ENCODE results near the gene CRAMP1. TPM values are rescaled to one million over a fixed set of nuclear protein-coding genes. Genes with fewer than 3 reads are reported as not detected.

CRAMP1 gene
- total RNA-seq, 4 donors from 2014 or later, result 11.6 to 30.6 (median 17.8) TPM

DNA sequence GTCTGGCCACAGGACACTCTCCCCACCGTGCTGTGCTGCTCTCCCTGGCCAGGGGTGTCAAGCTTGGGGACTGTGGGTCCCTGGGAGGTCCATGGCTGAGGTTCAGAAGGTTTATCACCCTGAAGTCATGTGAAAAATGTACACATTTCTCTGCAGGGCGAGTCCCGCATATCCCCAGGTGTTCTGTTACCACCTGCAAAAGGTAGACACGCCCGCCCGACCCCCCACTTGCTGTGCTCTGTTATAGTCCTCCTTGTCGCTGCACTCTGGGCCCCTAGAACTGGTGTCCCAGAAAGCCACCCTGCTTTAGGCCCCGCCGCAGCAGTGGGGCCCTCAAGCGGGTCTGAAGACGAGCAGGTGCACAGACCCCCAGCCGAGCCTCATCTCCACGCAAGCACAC, 77.7 kb downstream of the CRAMP1 start:
- no peak for DNase-seq (ENCODE audit: low spot score in 2 of 2)
- H3K4me1 ChIP-seq, result no peaks in the 10 kb centered on the region
- H3K27me3 ChIP-seq, result no peaks in the 10 kb centered on the region
- no peaks in the 10 kb centered on the region for H3K9me3 ChIP-seq
- WGBS, 2 donors, result 92 to 93% methylated on average over 13 of the region's 13 CpGs
- TF ChIP-seq CTCF (IDR thresholded peaks at IDR 0.05) (no peak), POLR2A (IDR thresholded peaks at IDR 0.05) (no peak), EP300 (IDR thresholded peaks at IDR 0.05) (no peak)
- peaks cover 0 to 92% (median 9%) of the 10 kb centered on the region in 3 donors for H3K36me3 ChIP-seq
- H3K27ac ChIP-seq, result no peak overlapping the region
- H3K4me3 ChIP-seq, result no peak overlapping the region

GRCh38 chr16:1690810-1691209, 78.7 kb downstream of the CRAMP1 start:
- WGBS, 2 donors, result 86 to 90% methylated on average over 1 of the region's 1 CpG
- peaks cover 0 to 87% (median 9%) of the 10 kb centered on the region in 3 donors for H3K36me3 ChIP-seq

DNA sequence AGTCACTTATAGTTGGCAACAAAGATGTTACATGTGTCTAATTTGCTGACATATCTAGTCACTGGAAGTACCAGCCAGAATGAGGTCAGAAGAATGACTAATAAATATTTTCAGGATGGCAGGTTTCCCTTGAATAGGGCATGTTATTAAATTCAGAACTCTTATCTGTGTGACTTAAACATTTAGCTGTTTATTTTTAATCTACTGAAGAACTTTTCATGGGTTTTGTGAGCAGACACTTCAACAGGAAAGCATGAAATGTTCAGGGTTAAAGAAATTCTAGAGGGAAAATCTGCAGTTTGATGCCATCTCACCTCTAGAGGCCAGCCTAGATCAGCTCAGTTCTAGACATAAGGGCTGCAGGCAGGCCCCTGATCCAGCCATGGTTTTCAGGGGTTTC, 79.1 kb downstream of the CRAMP1 start:
- H3K36me3 ChIP-seq, result peaks cover 0 to 87% (median 9%) of the 10 kb centered on the region in 3 donors
- no peak for TF ChIP-seq CTCF (IDR thresholded peaks at IDR 0.05)
- no peak for TF ChIP-seq POLR2A (IDR thresholded peaks at IDR 0.05)
- no peak for TF ChIP-seq EP300 (IDR thresholded peaks at IDR 0.05)
- no peaks in the 10 kb centered on the region for H3K9me3 ChIP-seq
- H3K4me3 ChIP-seq, result no peak overlapping the region
- no peaks in the 10 kb centered on the region for H3K4me1 ChIP-seq
- H3K27me3 ChIP-seq, result no peaks in the 10 kb centered on the region
- H3K27ac ChIP-seq, result no peak overlapping the region
- DNase-seq (ENCODE audit: low spot score in 2 of 2), result no peak

More at GRCh38 chr16:1690810-1691209, 78.7 kb downstream of the CRAMP1 start:
- no peak for TF ChIP-seq POLR2A (IDR thresholded peaks at IDR 0.05)
- TF ChIP-seq EP300 (IDR thresholded peaks at IDR 0.05), result no peak
- no peak for TF ChIP-seq CTCF (IDR thresholded peaks at IDR 0.05)
- no peak for DNase-seq (ENCODE audit: low spot score in 2 of 2)
- Histone ChIP-seq H3K4me3 (no peak overlapping the region), H3K4me1 (no peaks in the 10 kb centered on the region), H3K27ac (no peak overlapping the region), H3K9me3 (no peaks in the 10 kb centered on the region), H3K27me3 (no peaks in the 10 kb centered on the region)

DNA sequence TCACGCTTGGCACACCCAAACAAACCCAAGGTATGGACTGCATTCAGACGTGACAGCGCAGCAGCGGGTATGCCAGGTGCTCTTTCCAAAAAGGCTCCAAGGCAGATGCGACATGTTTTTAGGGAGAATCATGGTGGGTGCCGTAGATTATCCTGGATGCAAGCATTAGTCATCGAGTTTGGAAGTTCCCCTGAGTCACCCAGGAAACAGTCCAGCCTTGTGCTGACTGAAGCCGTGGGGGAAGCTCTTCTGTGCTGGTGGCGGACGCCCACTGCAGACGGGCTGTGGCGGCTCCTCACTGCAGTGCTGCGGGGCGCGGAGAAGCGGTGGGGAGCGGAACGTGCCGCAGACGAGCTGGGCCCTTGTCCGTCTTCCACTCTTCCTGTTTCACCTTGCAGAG, 79.8 kb downstream of the CRAMP1 start:
- no peaks in the 10 kb centered on the region for H3K9me3 ChIP-seq
- DNase-seq (ENCODE audit: low spot score in 2 of 2), result no peak
- TF ChIP-seq POLR2A (IDR thresholded peaks at IDR 0.05), result no peak
- TF ChIP-seq EP300 (IDR thresholded peaks at IDR 0.05), result no peak
- no peak for TF ChIP-seq CTCF (IDR thresholded peaks at IDR 0.05)
- peaks cover 0 to 87% (median 9%) of the 10 kb centered on the region in 3 donors for H3K36me3 ChIP-seq
- no peak overlapping the region for H3K4me3 ChIP-seq
- no peaks in the 10 kb centered on the region for H3K4me1 ChIP-seq
- H3K27ac ChIP-seq, result no peak overlapping the region
- H3K27me3 ChIP-seq, result no peaks in the 10 kb centered on the region
- 89 to 95% methylated on average over 20 to 21 of the region's 21 CpGs for WGBS, 2 donors

GRCh38 chr16:1696863-1697262, 84.7 kb downstream of the CRAMP1 start:
- no peaks in the 10 kb centered on the region for H3K4me1 ChIP-seq
- DNase-seq (ENCODE audit: low spot score in 2 of 2), result no peak
- peaks cover 0 to 87% (median 15%) of the 10 kb centered on the region in 3 donors for H3K36me3 ChIP-seq
- H3K27me3 ChIP-seq, result no peaks in the 10 kb centered on the region
- TF ChIP-seq EP300 (IDR thresholded peaks at IDR 0.05), result no peak
- TF ChIP-seq CTCF (IDR thresholded peaks at IDR 0.05), result no peak
- TF ChIP-seq POLR2A (IDR thresholded peaks at IDR 0.05), result no peak
- WGBS, 2 donors, result 89 to 93% methylated on average over 5 of the region's 5 CpGs
- no peak overlapping the region for H3K27ac ChIP-seq
- H3K9me3 ChIP-seq, result no peaks in the 10 kb centered on the region
- H3K4me3 ChIP-seq, result no peak overlapping the region

Measured in tibial nerve (tissue), 4 donors.